HL-60 (cell line): ENCODE measurements around the gene MXD4.

Experiments used
- DNase-seq, 2 experiments: peaks; one replicate each; pipeline ENCODE4 v3.0.0-alpha.2; 2010 to 2020; ENCODE audit warnings: low read depth in 1 of 2, low spot score in 1 of 2
- H3K27ac ChIP-seq: fragments of 250-450 bp; sonication (Bioruptor Pico); replicated peaks from 2 replicates; pipeline ENCODE4 v1.5.1; 2020; ENCODE audit warnings: mild to moderate bottlenecking, moderate library complexity
- H3K27me3 ChIP-seq: fragments of 250-450 bp; sonication (Bioruptor Pico); 2 replicates; pipeline ENCODE4 v1.5.1; 2021; ENCODE audit warnings: mild to moderate bottlenecking, moderate library complexity; ENCODE audit not compliant: insufficient read depth, poor library complexity, severe bottlenecking
- H3K4me3 ChIP-seq: replicated peaks from 2 replicates; pipeline ENCODE4 v1.5.1; 2011; ENCODE audit warnings: mild to moderate bottlenecking, control low read depth, low read length; ENCODE audit not compliant: insufficient read depth
- GABPA ChIP-seq: IDR thresholded peaks from 2 replicates; pipeline ENCODE4 v1.6.1; 2012; ENCODE audit warnings: low read depth
- POLR2AphosphoS5 ChIP-seq: IDR thresholded peaks from 2 replicates; pipeline ENCODE4 v1.6.1; 2012; ENCODE audit warnings: low read depth
- SPI1 ChIP-seq: IDR thresholded peaks from 2 replicates; pipeline ENCODE4 v1.6.1; 2012; ENCODE audit warnings: low read depth, mild to moderate bottlenecking, borderline replicate concordance
- TF ChIP-seq, protein P1 (sequence below): IDR thresholded peaks from one replicate; pipeline ENCODE4 v1.5.1; 2011; ENCODE audit warnings: low read length, control low read depth, inconsistent platforms; ENCODE audit not compliant: insufficient read depth
- TF ChIP-seq, protein P2 (sequence below): IDR thresholded peaks from 2 replicates; pipeline ENCODE4 v1.6.1; 2012; ENCODE audit warnings: low read depth; ENCODE audit not compliant: insufficient replicate concordance

The MXD4 gene

DNA sequence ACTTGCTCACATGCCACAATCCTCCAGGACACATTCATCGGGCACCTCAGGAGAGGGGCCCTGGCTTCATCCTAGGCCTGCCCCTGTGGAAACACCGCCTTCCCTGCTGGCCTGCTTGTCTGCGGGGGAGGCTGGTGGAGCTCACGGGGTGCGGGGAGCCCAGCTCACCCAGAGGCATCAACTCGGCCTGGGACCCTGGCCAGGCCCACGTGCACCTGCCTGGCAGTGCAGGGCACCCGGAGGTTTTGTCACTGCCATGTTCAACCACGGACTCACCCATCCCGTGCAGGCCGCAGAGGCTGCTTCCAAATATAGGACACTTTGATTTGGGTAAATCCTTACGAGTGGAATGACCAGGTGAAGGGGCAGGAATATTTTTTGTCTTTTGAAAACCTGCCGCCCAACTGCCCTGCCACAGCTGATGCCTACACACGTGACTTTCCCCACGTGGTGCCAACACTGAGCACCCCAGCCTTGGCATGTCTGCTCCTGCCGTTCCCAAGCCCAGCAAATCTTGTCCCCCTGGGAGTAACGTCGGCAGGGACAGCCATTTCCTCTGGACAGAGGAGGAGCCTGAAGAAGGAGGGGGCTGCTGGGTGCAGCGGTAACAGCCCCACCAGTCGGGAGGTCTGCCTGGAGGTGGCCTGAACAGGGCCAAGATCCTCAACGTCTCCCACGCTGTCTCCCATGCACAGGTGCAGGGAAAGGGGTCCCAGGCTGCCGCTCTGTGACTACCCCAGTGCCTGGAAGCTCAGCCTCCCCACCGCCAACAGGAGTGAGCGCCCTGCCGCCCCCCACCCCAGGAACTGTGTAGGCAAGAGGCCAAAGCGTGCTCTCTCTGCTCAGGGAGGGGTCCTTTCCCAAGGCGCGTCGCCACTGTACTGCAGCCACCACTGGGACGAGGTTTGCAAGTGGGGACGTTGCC is 8.5 kb downstream of the MXD4 start:
- DNase-seq = no peak
- TF ChIP-seq GABPA (no peak), POLR2AphosphoS5 (no peak), SPI1 (no peak)
- TF ChIP-seq, protein P1, sequence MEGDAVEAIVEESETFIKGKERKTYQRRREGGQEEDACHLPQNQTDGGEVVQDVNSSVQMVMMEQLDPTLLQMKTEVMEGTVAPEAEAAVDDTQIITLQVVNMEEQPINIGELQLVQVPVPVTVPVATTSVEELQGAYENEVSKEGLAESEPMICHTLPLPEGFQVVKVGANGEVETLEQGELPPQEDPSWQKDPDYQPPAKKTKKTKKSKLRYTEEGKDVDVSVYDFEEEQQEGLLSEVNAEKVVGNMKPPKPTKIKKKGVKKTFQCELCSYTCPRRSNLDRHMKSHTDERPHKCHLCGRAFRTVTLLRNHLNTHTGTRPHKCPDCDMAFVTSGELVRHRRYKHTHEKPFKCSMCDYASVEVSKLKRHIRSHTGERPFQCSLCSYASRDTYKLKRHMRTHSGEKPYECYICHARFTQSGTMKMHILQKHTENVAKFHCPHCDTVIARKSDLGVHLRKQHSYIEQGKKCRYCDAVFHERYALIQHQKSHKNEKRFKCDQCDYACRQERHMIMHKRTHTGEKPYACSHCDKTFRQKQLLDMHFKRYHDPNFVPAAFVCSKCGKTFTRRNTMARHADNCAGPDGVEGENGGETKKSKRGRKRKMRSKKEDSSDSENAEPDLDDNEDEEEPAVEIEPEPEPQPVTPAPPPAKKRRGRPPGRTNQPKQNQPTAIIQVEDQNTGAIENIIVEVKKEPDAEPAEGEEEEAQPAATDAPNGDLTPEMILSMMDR = no peak
- TF ChIP-seq, protein P2, sequence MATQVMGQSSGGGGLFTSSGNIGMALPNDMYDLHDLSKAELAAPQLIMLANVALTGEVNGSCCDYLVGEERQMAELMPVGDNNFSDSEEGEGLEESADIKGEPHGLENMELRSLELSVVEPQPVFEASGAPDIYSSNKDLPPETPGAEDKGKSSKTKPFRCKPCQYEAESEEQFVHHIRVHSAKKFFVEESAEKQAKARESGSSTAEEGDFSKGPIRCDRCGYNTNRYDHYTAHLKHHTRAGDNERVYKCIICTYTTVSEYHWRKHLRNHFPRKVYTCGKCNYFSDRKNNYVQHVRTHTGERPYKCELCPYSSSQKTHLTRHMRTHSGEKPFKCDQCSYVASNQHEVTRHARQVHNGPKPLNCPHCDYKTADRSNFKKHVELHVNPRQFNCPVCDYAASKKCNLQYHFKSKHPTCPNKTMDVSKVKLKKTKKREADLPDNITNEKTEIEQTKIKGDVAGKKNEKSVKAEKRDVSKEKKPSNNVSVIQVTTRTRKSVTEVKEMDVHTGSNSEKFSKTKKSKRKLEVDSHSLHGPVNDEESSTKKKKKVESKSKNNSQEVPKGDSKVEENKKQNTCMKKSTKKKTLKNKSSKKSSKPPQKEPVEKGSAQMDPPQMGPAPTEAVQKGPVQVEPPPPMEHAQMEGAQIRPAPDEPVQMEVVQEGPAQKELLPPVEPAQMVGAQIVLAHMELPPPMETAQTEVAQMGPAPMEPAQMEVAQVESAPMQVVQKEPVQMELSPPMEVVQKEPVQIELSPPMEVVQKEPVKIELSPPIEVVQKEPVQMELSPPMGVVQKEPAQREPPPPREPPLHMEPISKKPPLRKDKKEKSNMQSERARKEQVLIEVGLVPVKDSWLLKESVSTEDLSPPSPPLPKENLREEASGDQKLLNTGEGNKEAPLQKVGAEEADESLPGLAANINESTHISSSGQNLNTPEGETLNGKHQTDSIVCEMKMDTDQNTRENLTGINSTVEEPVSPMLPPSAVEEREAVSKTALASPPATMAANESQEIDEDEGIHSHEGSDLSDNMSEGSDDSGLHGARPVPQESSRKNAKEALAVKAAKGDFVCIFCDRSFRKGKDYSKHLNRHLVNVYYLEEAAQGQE = no peak
- H3K4me3 ChIP-seq = no peak overlapping the region
- no peaks in the 10 kb centered on the region for H3K27me3 ChIP-seq
- H3K27ac ChIP-seq = no peak overlapping the region

DNA sequence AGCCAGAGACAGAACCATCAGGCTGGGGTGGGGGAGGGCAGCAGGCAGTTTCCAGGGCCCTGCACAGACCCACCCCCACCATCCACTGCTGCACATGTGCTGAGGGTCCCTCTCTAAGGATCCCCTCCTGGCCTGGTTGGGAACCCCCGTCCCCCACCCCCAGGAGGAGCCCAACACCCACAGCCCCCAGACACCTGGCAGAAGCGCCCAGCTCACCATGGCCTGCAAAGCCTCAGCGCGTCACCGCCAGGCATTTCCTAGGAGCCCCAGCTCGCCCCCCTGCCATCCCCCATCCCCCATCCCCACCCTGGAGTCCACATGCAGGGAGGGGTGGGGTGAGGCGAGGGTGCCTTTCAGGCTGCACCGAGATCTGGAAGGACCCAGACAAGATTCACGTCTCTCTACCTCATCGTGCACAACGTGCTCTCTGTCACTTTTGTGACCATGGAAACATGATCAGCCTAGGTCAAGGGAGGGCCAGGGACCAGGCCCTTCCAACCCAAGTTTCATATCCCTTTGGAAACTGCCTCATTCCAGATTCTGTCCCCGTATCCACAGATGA is 9.3 kb downstream of the MXD4 start:
- Histone ChIP-seq H3K4me3 (no peak overlapping the region), H3K27ac (no peak overlapping the region), H3K27me3 (no peaks in the 10 kb centered on the region)
- TF ChIP-seq GABPA = no peak
- no peak for TF ChIP-seq SPI1
- TF ChIP-seq, protein P2 = no peak
- TF ChIP-seq, protein P1 = no peak
- TF ChIP-seq POLR2AphosphoS5 = no peak
- DNase-seq = no peak

DNA sequence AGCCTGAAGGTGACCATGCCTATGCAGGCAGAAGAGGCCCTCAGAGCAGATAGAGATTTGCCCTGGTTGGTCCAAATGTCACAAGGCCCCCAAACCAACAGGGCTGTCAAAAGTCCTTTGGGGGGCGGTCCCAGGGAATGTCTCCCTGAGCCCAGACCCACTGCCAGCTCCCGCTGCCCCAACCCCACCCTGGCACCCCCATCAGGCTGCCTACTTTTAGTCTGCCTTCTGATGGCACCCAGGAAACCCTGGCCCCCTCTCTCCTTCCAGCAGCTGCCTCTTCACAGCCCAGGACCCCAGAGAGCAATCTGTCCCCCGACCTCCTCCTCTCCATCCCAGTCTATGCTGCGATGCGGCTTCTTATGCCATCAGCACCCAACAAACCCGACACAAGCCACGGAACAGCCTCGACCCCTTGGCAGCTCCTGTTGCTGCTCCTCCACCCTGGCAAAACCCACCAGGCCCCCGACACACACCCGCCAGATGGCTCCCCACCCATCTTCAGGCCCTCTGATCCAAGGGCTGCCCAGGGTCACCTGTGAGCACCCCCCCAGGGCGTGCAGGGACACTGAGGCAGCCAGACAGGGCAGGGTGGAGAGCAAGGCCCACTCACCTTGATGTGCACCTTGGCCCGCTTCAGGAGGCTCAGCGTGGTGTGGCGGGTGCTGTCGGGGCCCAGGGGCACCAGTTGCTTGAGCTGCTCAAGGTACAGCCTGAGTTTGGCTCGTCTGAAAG is 9.9 kb downstream of the MXD4 start:
- Histone ChIP-seq H3K27me3 (no peaks in the 10 kb centered on the region), H3K27ac (no peak overlapping the region), H3K4me3 (no peak overlapping the region)
- no peak for TF ChIP-seq SPI1
- no peak for TF ChIP-seq GABPA
- no peak for TF ChIP-seq POLR2AphosphoS5
- TF ChIP-seq, protein P1 = no peak
- TF ChIP-seq, protein P2 = no peak
- no peak for DNase-seq
